Progenitor cell of endocrine pancreas (in vitro differentiated cells): Measurements from ENCODE around the gene KRTAP10-2. TPM values are rescaled to one million over a fixed set of nuclear protein-coding genes. Genes with fewer than 3 reads are reported as not detected.

Experiments
- DNase-seq: peaks from one replicate; pipeline ENCODE4 v3.0.0; 2021; ENCODE audit warnings: low spot score; ENCODE audit not compliant: unreplicated experiment
- H3K27ac Mint-ChIP-seq: 2 replicates; pipeline ENCODE4 v1.8.0; 2021; ENCODE audit warnings: mild to moderate bottlenecking, moderate library complexity, mixed read lengths
- H3K27me3 Mint-ChIP-seq: 2 replicates; pipeline ENCODE4 v1.8.0; 2021; ENCODE audit warnings: mixed read lengths
- H3K36me3 Mint-ChIP-seq: 2 replicates; pipeline ENCODE4 v1.8.0; 2022; ENCODE audit warnings: mixed read lengths; ENCODE audit not compliant: insufficient read depth
- H3K4me1 Mint-ChIP-seq: 2 replicates; pipeline ENCODE4 v1.8.0; 2021; ENCODE audit warnings: low read depth, mixed read lengths
- H3K4me3 Mint-ChIP-seq: 2 replicates; pipeline ENCODE4 v1.8.0; 2021; ENCODE audit warnings: low read depth, mild to moderate bottlenecking, moderate library complexity, mixed read lengths
- H3K9me3 Mint-ChIP-seq: 2 replicates; pipeline ENCODE4 v1.8.0; 2021; ENCODE audit warnings: low read depth, mixed read lengths
- total RNA-seq: library from RNA; stranded (reverse); gene quantifications from 2 replicates; pipeline ENCODE4 v1.2.1, GENCODE V29; 2021
- TF ChIP-seq, protein P1 (sequence below): fragments of 200-600 bp; sonication (generic); IDR thresholded peaks from one replicate; pipeline ENCODE4 v1.5.0; 2021; ENCODE audit warnings: antibody characterized with exemption, mild to moderate bottlenecking; ENCODE audit not compliant: unreplicated experiment

KRTAP10-2 gene
- total RNA-seq, 1 donor from 2014 or later = not detected

DNA sequence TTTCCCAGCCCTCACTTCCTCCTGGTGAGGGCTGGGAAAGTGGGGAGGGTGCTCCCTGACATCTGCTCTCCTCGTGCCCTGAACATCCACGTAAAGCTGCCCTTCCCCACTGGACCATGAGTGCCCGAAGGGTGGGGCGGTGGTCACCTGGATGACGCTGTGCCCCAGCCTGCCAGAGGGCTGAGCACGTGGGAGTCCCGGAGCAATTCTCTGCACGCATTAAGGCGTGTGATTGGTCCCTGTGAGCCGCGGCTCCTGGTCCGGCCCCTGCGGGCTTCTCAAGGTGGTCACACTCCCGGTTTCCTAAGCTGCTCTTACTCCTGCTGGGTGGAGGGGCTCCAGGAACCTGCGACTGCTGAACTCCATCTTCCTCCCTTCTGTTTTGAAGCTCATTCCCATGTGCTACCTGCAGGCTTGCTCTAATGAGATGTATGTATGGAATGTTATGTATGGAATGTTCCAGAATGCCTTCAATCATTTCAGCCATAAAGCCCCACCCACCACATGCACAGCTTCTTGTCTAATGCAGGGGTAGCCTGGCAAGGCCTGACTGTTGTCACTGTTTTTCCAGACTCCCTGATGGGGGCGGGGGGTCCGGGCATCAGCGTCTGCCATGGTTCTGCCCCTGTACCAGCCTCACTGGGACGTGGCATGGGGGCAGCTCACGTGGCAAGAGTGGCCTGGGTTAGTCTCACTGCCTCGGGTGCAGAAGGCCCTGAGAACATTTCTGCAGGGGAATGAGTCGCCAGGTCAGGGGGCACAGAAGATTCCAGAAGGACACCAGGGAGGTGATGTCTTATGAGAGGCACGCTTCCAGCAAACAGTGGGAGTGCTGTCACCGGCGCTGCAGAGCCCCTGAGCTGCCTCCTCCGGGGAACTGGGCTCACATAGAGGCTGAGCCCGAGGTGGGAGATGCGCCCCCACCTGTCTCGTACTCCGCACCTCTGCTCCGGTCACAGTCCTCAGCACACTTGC is 30.7 kb downstream of the KRTAP10-2 start:
- no peaks in the 10 kb centered on the region for H3K4me1 Mint-ChIP-seq

DNA sequence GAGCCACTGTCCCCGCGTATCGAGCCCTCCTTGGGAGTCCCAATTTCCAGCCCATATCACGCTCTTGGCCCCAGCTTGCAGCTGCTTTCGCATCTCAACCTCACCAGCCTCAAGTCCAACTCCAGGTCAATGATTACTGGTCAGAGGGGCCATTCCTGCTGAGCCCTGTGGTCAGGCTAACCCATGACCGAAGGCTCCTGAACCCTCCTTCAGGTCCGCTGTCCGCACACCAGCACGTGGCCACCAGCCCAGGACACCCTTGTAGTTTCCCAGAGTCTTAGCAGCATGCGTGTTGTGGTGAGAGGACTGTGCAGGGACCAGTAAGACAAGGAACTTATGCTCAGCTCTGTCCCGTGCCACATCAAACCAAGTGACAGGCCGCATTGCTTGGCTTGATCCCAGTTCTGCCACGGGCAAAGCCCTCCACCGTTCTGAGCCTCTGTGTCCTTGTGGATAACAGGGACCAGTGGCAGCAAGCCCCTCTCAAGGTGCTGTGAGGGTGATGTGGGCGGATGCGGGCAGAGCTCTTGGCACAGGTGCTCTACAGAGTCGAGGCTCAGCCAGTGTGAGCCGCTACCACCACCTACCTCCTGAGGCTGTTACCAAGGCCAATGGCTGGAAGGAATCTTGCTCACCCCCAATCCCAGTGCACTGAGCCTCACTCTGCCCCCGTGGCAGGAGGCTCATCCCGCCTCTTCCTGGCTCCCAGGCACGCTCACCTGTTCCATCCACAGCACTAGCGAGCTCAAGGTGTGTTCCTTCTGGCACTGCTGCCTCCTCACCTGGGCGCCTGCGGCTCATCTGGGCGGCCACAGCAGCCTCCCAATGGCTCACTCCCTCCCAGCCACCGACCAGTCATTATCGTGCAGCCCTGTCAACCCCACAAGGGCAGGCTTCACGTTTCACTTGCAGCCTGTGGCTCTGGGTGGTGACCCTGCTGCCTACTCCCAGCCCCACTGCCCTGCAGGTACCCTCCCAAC is 31.7 kb downstream of the KRTAP10-2 start:
- Mint-ChIP-seq H3K4me3 (no peak overlapping the region), H3K9me3 (no peaks in the 10 kb centered on the region), H3K27me3 (peaks cover 3% of the 10 kb centered on the region), H3K27ac (no peak overlapping the region), H3K36me3 (no peaks in the 10 kb centered on the region), H3K4me1 (no peaks in the 10 kb centered on the region)
- no peak for DNase-seq
- TF ChIP-seq, protein P1, sequence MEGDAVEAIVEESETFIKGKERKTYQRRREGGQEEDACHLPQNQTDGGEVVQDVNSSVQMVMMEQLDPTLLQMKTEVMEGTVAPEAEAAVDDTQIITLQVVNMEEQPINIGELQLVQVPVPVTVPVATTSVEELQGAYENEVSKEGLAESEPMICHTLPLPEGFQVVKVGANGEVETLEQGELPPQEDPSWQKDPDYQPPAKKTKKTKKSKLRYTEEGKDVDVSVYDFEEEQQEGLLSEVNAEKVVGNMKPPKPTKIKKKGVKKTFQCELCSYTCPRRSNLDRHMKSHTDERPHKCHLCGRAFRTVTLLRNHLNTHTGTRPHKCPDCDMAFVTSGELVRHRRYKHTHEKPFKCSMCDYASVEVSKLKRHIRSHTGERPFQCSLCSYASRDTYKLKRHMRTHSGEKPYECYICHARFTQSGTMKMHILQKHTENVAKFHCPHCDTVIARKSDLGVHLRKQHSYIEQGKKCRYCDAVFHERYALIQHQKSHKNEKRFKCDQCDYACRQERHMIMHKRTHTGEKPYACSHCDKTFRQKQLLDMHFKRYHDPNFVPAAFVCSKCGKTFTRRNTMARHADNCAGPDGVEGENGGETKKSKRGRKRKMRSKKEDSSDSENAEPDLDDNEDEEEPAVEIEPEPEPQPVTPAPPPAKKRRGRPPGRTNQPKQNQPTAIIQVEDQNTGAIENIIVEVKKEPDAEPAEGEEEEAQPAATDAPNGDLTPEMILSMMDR = no peak

More for the DNA sequence above, 30.7 kb downstream of the KRTAP10-2 start:
- no peak for DNase-seq
- Mint-ChIP-seq H3K27ac (no peak overlapping the region), H3K9me3 (no peaks in the 10 kb centered on the region), H3K27me3 (peaks cover 3% of the 10 kb centered on the region), H3K36me3 (no peaks in the 10 kb centered on the region), H3K4me3 (no peak overlapping the region)
- TF ChIP-seq, protein P1 = no peak

DNA sequence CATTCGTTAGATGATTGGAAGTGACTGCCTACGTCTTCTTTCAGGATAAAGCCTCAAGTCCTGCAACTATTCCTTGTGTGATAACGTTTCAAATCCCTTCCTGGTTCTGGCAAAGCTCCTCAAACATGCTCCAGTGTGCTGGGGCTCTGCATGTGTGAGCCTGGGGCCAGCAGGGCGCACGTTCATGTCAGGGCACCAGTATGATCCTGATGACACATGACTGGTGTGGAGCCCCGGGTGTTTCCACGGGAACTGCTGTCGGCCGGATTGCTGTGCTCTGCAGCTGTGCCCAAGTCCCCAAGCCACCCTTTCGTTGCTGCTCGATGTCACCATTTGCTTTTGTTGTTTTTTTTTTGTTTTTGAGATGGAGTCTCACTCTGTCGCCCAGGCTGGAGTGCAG is 32.6 kb downstream of the KRTAP10-2 start:
- no peaks in the 10 kb centered on the region for H3K9me3 Mint-ChIP-seq
- no peaks in the 10 kb centered on the region for H3K4me1 Mint-ChIP-seq
- no peak overlapping the region for H3K27ac Mint-ChIP-seq
- H3K4me3 Mint-ChIP-seq = no peak overlapping the region
- DNase-seq = no peak
- peaks cover 3% of the 10 kb centered on the region for H3K27me3 Mint-ChIP-seq
- H3K36me3 Mint-ChIP-seq = no peaks in the 10 kb centered on the region
- TF ChIP-seq, protein P1 = no peak

DNA sequence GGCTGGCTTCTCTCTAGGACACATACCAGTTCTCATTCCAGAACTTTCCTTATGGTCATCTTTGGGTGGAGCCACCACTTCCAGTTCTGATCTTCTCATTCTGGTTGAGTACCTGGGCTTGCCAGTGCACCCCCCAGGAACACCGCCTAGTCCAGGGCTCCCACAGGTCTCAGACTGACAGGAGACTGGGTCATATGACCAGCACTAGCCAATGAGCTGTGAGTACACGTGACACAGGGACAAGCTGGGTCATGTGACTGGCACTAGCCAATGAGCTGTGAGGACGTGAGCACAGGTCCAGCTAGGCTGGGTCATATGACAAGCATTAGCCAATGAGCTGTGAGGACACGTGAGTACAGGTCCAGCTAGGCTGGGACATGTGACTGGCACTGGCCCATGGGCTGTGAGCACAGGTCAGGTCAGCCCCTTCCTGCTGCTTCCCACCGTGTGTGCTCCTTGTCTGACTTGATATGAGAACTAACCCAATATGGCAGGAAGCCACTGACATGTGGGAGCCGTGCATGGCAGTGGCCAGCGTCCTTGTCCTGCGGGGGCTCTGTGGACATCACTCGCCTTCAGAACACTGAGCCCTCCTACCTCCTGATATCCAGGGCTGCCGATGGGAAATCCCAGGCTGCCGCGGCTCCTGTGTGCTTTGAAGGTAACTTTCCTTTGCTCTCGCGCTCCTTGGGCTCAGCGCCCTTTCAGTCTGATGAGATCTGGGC is 34.0 kb downstream of the KRTAP10-2 start:
- H3K4me1 Mint-ChIP-seq = no peaks in the 10 kb centered on the region

More for the DNA sequence above, 34.0 kb downstream of the KRTAP10-2 start:
- DNase-seq = no peak
- Mint-ChIP-seq H3K36me3 (no peaks in the 10 kb centered on the region), H3K27me3 (peaks cover 3% of the 10 kb centered on the region), H3K9me3 (no peaks in the 10 kb centered on the region), H3K27ac (no peak overlapping the region), H3K4me3 (no peak overlapping the region)
- TF ChIP-seq, protein P1 = no peak
